H4 (cell line): ENCODE data around the gene SLC19A1. TPM values are rescaled to one million over a fixed set of nuclear protein-coding genes. Genes with fewer than 3 reads are reported as not detected.

ENCODE experiments used
- DNase-seq: peaks from one replicate; pipeline ENCODE4 v3.0.0-alpha.2; 2015; ENCODE audit warnings: low spot score
- total RNA-seq: library from RNA; depleted of rRNA; stranded (reverse); fragments of >200 nt; shearing (Covaris generic); gene quantifications from 2 replicates; pipeline ENCODE4 v1.2.3, GENCODE V29; 2014

The SLC19A1 gene
- total RNA-seq, 1 experiment from 2014 or later: 16.3 TPM

DNA sequence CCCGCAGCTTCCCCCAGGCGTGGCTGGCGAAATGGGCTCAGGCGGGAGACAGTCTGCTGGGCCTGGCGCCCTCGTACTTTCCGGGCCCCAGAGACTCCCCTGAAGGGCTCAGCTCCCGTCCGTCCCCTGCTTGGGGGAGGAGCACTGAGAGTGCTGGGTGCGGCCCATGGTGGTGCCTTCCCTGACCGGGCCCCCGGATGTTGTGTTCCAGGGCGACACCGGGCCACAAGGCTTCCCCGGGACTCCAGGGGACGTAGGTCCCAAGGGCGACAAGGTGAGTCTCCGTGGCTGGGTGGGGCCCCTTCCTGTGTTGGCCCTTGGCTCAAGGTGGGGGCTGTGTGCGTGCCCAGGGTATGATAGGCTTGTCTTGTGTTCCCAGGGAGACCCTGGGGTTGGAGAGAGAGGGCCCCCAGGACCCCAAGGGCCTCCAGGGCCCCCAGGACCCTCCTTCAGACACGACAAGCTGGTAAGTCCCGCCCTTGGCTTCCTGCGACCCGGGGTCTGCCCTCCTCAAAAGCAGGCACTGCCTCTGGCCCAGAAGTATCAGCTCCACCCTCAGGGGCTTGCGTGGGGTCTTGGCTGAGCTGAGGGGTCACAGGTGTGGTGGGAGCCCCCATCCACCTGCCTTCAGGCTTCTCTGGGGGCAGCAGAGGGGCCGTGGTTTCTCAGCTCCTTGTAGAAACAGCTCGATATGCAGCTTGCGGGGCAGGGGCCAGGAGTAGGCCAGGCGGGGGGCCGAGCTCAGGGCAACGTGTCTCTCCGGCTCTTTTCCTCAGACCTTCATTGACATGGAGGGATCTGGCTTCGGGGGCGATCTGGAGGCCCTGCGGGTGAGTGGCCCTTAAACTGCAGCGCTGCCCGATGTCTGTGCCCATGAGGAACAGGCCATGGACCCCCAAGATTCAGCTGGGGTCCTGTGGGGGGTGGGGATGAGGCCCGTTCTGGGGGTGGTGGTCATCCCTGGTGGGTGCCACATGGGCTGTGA, 62.3 kb downstream of the SLC19A1 start:
- DNase-seq: no peak

DNA sequence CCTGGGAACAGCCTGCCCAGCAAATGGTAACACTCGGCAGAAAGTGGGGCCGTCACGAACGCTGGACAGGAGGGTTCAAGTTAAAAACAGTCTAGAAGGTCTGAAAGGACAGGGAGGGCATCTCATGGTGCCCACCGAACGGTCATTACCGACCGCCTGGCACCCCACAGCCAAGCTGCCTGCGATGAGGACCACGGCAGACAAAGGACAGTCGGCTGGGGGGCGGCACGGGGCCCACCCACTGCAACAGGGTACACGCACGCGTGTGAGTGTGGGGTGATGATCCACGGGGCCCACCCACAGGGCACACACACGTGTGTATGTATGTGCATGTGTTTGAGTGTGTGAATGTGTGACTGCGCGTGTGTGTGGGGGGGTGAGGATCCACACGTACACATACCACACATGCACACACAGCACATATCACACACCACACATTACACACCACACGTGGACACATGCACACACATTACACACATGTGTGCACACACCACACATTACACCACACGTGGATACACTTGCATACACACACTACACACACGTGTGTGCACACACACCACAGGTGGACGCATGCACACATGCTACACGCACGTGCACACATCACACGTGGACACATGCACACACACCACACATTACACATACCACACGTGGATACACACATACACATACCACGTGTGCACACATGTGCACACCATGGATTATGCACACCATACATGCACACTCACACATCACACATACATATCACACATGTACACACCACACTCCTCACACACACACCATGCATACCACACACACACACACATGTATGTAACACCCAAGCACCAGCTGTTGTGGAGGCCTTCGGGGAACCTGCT, 63.2 kb downstream of the SLC19A1 start:
- DNase-seq: no peak

DNA sequence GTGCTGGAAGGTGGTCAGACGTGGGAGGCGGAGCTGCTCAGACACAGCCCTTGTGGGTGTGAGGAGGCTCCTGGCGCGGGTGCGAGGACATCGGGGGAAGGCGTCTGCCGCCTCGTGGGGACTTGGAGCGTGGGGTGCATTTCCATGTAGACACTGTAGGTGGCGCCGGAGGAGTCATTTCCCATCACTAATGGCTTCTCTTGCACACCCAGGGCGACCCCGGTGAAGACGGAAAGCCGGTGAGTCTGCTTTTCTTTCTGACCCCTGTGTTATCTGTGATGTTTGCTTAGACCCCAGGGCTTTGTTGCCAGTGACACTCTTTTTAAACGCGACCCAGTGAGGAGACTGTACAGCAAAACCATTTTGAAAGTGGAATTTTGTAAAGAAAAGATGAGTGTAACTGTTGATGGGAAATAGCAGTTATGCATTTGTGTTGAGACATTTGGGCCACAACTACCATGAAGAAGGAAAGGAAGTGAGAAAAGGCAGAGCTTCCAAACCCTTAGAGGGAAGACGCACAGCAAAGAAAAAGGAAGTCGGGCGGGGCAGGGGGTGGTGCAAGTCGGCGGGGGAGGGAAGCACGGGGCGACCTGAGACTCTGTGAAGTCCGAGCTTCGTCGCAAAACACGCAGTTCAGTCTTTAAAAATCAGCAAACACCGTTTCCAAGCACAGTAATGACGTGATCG, 64.0 kb downstream of the SLC19A1 start:
- peak; percentile 34 for DNase-seq

DNA sequence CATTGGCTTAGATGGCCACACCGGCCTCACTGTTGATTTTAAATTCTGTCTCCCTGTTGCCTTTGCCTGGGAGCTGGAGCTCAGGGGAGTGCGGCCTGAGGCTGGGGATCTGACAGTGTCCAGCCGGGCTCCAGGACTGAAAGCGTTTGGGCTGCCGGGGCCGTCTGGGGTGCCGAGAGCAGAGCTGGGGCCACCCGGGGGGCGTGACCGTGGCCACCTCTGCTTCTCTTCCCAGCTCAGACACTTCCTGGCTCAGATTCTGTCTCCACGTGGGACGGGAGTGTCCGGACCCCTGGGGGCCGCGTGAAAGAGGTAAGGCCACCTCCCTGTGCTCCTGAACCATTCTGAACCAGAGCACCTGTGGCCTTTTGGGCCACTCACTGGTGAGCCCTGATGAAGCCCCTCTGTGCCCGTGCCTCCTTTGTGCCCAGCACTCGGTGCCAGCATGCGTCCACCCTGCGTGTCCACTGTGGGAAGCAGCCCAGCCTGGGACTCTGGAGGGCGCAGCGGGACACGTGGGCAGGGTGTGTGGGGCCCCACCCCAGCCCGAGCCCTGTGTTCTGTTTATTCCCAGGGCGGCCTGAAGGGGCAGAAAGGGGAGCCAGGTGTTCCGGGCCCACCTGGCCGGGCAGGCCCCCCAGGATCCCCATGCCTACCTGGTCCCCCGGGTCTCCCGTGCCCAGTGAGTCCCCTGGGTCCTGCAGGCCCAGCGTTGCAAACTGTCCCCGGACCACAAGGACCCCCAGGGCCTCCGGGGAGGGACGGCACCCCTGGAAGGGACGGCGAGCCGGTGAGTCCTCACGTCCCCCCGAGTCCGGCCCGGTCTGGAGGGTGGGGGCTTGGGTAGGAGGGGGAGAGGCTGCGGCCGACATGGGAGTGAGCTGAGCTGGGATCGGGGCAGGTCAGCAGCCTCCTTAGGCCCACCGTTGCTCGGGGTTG, 64.8 kb downstream of the SLC19A1 start:
- no peak for DNase-seq

DNA sequence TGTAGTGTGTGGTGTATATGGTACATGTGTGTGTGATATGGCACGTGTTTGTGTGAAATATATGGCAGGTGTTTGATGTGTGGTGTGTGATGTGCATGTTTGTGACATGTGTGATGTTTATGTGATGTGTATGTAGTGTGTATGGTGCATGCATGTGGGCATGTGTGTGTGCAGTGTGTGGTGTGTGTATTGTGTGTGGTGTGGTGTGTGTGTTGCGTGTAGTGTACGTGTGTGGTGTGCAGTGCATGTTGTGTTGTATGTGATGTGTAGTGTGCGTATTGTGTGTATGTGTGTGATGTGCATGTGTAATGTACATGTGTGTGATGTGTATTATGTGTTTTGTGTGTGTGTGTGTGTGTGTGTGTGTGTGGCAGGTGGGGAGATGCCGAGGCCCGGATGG, 65.7 kb downstream of the SLC19A1 start:
- no peak for DNase-seq

DNA sequence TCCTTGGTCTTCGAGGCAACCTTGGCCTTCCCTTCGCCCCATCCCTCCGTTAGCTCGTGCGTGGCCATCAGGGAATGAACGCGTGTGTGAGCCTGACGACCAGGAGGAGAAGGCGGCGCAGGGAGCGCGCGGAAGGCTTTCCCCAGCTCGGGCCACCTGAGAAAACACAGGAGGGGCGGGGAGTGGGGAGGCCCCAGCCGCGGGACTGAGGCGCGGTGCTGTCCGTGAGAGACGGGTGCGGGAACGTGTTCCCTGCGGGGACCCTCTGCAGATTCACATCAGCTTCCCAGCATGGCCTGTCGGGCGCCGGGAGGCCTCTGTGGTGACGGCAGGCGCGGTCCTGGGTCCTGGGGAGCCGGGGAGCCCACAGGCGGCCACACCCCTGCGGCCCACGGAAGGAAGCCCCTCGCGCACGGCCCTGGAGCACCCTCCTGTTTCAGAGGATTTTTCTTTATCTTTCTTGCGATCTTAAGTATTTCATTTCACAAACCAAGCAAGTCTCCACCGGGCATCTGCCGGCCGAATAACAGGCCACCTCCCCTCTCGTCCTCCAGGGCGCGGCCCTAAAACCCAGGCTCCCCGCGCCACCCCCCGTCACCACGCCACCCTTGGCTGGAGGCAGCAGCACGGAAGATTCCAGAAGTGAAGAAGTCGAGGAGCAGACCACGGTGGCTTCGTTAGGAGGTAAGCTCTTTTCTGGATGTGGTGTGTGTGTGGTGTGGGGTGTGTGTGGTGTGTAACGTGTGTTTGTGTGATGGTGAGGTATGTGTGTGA, 66.3 kb downstream of the SLC19A1 start:
- DNase-seq: no peak

DNA sequence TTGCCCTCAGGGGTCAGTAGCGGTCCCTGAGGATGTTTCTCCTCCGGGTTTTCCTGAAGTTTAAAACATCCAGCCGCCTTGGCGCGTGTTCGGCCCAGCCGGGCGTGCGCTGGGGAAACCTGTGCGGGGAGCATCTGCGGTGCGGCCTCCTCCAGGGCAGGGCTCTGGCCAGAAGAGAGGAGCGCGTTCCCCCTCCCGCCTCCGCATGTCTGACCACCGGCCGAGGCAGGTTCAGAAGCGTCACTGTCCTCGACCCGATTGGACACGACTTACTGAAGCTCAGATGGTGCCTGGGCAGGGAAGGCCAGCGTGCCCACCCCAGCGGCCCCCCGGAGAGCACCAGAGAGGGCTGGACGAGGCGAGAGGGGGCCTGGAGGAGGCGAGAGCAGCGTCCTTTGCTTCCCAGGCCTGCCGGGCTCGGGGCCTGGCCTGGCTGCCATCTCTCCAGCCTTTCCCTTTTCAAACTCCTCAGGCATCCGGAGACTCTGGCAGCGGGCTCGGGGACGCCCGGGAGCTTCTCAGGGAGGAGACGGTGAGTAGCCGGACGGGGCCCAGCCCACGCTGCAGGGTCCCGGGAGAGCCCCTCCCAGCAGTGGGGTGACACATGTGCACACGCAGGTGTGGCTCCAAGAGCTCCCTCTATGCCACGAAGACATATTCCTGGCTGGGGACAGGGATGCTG, 67.1 kb downstream of the SLC19A1 start:
- DNase-seq: no peak

DNA sequence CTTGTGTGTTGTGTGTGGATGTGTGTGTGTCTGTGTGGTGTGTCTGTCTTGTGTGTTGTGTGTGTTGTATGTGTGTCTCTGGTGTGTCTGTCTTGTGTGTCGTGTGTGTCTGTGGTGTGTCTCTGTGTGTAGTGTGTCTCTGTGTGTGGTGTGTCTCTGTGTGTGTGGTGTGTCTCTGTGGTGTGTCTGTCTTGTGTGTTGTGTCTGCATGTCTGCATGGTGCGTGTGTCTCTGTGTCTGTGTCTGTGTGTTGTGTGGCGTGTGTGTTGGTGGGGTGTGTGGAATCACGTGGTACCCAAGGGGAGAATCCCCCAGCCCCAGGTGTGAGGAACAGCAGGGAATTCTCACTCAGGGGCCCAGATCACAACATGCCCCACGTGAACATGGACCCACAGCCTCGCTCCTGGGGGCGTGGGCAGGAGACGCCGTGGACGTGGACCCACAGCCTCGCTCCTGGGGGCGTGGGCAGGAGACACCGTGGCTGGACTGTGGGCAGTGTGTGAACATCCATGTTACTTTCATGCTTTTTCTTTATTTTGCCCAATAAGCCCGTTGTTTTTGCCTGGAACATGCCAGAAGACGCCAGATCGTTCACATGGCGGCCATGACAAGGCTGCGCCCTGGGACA, 67.8 kb downstream of the SLC19A1 start:
- DNase-seq: no peak

DNA sequence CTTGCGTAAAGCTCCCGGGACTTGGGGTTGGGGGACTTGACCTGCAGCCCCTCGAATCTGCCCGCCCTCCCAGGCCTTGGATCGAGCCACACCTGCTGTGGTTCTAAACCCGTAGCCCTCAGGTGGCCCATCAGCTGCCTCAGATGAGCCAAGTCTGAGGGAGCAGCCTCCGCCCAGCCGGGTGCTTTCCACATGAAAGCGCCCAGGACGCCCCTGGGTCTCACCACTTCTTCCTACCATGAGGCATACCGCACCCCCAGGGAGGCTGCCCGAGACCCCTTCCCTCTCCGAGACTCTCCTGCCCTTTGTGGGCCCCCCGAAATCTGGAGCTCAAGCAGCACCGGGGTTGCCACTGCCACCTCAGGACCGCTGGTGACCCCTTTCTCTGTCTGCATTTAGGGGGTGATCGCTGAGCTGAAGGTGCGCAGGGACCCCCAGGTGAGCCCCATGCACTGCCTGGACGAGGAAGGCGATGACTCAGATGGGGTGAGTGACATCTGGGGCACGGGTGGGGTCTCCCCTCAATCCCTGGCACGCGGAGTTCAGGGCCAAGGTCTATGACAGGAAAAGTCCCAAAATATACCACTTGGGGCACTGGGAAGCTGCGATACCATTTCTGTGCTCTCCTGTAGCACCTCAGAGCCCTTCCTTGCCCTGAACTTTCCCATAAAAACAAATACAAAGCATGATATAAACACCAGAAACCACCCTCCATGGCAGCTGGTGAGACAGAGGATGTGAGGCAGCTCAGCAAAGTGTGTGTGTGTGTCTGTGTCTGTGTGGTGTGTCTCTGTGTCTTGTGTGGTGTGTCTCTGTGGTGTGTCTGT, 68.5 kb downstream of the SLC19A1 start:
- DNase-seq: peak; percentile 65

DNA sequence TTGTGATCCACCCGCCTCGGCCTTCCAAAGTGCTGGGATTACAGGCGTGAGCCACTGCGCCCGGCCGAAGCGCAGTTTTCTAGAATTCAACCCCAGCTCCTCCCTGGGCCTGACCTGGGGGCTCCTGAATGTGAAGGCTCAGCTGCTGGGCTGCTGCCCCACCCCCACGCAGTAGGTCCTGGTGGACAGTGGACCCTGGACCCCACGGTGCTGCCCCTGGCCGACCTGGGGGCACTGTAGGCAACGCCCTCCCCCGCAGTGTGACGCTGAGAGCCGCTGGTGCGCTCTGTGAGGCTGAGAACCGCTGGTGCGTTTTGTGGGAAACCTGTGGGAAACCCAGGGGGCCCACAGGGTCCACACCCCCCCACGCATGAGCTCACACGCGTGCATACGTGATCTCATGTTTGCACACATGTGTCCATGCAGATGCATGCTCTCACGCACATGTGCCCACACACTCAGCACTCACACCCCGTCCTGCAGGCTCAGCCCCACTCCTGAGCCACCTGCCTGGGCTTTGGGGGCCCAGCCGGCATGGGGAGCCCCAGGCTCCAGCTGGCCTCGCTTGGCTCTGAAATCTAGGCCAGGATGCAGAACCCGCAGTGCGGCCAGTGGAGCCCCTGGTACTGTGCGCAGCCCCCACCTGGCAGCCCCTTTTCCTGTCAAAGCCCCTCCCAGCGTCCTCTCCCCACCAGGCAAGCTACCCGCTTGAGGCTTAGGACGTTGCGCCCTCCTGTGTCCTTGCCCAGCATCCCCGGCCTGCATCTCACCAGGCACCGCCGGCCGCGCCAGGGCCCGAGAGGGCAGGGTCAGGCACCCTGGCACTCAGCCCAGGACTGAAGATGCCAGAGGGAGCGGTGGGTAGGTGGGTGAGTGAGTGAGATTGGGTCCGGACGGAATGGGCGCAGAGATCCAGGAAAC, 69.5 kb downstream of the SLC19A1 start:
- DNase-seq: no peak

DNA sequence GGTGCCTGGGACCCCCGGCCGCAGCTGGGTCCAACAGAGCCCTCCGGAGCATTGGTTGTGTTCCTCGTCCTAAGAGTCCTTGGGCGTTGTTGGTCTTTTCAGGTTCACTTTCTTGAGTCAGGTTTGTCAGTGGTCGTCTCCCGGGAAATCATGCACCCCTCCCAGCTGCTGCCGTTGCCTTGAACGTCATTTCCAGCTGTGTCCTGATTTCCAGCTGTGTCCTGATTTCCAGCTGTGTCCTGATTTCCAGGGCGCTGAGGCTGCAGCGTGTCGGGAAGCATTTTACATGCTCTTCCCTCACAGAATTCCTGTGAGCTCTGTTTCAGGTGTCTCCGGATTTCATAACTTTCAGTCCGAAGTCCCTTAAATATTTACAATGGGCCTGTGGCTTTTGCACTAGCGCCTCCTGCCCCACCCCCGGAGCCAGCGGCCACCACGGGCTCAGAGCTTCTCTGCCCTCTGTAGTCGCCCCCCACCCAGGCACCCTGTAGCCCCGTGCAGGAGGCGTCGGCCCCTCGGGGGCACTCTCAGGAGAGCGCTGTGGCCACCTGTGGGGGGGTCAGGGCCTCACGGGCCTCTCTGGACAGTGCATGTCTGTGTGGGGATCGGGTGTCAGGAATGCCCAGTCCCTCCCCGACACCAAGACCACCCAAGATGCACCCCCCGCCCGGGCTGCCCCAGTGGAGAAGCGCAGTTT, 70.6 kb downstream of the SLC19A1 start:
- peak; percentile 33 for DNase-seq

DNA sequence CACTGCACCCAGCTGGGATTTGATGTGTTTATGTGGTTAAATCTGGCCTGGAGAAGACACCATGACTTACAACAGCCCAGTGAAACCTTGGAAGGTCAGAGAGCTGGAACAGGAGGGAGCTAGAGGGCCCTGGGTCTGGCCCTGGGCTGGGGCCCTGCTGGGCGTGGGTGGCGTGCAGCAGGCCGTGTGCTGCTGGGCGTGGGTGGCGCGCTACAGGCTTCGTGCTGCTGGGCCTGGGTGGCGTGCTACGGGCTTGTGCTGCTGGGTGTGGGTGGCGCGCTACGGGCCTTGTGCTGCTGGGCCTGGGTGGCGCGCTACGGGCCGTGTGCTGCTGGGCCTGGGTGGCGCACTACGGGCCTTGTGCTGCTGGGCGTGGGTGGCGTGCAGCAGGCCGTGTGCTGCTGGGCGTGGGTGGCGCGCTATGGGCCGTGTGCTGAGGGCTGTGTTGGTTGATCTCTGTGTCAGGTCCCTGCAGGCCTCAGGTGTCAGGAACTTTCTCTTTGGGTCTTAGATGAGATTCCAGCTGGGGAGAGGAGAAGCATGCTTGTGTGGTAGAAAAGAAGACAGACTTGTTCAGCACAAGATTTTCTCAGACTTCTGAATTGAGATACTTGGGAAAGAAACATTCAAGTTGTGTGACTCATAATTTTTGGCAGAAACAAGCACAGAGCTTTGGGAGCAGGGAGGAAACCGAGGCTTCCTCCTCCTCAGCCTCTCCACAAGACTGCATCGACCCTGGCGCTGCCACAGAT, 71.3 kb downstream of the SLC19A1 start:
- DNase-seq: peak; percentile 80

DNA sequence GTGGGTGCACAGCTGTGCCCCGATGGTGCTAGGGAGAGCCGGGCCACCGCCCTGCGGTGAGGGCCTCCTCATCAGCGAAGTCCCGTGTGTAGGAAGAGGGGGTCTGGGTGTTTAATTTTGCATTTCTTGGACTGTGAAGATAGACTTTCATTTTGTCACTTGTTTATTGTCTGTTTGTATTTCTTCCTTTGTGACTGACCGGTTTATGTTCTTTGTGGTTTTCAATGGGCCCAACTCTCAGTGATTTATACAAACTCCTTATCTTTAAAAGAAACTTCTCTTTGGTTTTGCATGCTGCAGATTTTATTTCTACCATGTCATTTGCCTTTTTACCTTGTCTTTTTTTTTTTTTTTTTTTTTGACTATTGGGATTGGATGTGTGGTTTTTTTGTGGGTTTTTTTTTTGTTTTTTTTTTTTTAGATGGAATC, 72.1 kb downstream of the SLC19A1 start:
- DNase-seq: peak; percentile 79

DNA sequence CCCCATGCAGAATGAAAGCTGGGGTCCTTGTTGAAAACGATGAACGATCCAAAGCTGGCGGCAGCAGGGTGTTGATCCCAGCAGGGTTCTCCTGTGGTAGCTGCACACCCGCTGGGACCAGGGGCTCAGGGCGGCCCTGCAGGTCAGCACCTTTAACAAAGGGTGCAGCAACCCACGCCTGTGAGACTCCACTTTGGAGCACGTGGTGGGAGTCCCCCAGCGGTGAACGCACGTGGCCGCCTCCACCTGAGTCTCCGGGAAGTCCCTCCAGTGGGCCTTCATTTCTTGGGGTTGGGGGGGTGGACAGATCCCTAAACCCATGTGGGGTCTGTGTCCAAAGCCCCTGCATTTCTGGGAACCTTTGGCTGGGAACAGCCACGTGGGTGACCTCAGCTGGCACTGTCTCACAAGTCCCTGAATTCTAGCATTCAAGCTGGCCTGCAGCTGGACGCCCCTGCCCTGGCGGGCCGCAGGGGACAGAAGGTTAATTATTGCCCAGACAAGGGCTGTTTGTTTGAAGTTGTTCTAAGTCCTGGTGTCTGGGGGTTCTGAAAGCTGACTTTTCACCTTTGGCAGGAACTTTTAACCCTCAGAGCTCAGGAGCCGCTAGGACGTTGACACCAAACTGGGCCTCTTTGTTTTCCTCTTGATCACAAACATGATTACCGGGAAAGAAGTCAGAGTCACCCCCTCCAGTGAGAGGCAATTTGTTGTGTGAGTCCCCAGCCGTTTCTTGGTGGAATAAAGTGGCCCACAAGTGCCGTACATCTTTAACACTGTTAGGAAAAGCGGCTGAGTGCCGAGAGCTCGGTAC, 72.8 kb downstream of the SLC19A1 start:
- no peak for DNase-seq

DNA sequence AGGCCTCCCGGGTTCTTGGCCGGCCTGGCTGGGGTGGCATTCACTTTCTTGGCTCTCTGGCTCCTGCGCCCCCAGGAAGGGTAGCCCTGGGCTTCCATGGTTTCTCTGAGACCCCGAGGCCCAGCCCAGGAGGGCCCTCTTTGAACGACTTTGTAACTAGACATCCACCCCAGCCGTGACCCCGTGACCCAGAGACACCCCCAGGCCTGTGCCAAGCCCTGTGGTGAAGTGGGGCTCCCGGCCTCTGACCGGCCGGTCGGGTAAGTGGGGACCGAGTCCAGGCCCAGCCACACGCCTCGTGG, 73.3 kb downstream of the SLC19A1 start:
- no peak for DNase-seq
